H1 (cell line): ENCODE results near the gene RUVBL1. TPM values are rescaled to one million over a fixed set of nuclear protein-coding genes. Genes with fewer than 3 reads are reported as not detected.

ENCODE experiments used
- CTCF ChIA-PET: fragments of 300-600 bp; sonication (Branson Sonifier 250); formaldehyde crosslinking; loops from one replicate; lab custom pipeline; 2021; ENCODE audit not compliant: partially characterized antibody; lab: Charles Lee
- POLR2A ChIA-PET: fragments of 300-600 bp; sonication (Branson Sonifier 250); formaldehyde crosslinking; loops from one replicate; lab custom pipeline; 2021; ENCODE audit warnings: inconsistent platforms; ENCODE audit not compliant: partially characterized antibody; lab: Charles Lee
- DNase-seq, 2 experiments: peaks; one replicate each; pipeline versions ENCODE4 v3.0.0 to v3.0.0-alpha.2; 2010 to 2022; ENCODE audit warnings: low spot score in 2 of 2, low read depth in 1 of 2, mixed read lengths in 1 of 2
- FAIRE-seq: peaks from 2 replicates; lab custom pipeline; 2011; peaks lifted over from hg19 to GRCh38; lab: Jason Lieb, UNC
- H2AFZ ChIP-seq: 2 replicates; pipeline ENCODE4 v1.8.1; 2012; ENCODE audit warnings: low read length, inconsistent platforms
- H2AK5ac ChIP-seq: 2 replicates; pipeline ENCODE4 v1.6.1; 2013; ENCODE audit warnings: low read depth, low read length
- H2BK120ac ChIP-seq: replicated peaks from 2 replicates; pipeline ENCODE3; 2013; ENCODE audit warnings: low read depth, low read length, inconsistent platforms
- H2BK12ac ChIP-seq: 2 replicates; pipeline ENCODE4 v1.6.1; 2013; ENCODE audit warnings: low read depth, low read length
- H2BK15ac ChIP-seq: 2 replicates; pipeline ENCODE4 v1.6.1; 2013; ENCODE audit warnings: low read length
- H2BK20ac ChIP-seq: 2 replicates; pipeline ENCODE4 v1.6.1; 2013; ENCODE audit warnings: low read length
- H2BK5ac ChIP-seq: 2 replicates; pipeline ENCODE4 v1.6.1; 2013; ENCODE audit warnings: low read depth, low read length
- H3K14ac ChIP-seq: 2 replicates; pipeline ENCODE4 v1.6.1; 2013; ENCODE audit warnings: inconsistent platforms; ENCODE audit not compliant: insufficient read length
- H3K18ac ChIP-seq: 2 replicates; pipeline ENCODE4 v1.6.1; 2013; ENCODE audit warnings: low read length; ENCODE audit errors: extremely low read depth
- H3K23ac ChIP-seq: 2 replicates; pipeline ENCODE4 v1.6.1; 2013; ENCODE audit warnings: inconsistent platforms; ENCODE audit not compliant: insufficient read length
- H3K23me2 ChIP-seq: 2 replicates; pipeline ENCODE4 v1.6.1; 2013; ENCODE audit warnings: low read depth, low read length
- H3K27ac ChIP-seq: 2 replicates; pipeline ENCODE4 v1.6.1; 2011; ENCODE audit warnings: low read depth, low read length, inconsistent platforms
- H3K27me3 ChIP-seq, 4 experiments: replicated peaks in 1 of 4; 1 replicate in 1 of 4; 2 replicates in 3 of 4; pipeline versions ENCODE4 v1.6.1 to v1.8.1; 2011 to 2013; ENCODE audit warnings: low read length in 3 of 4, mild to moderate bottlenecking in 3 of 4, inconsistent platforms in 2 of 4, mixed read lengths in 2 of 4, moderate library complexity in 1 of 4; ENCODE audit not compliant: control insufficient read depth in 3 of 4, insufficient read depth in 3 of 4; ENCODE audit errors: extremely low read depth in 1 of 4
- H3K36me3 ChIP-seq, 4 experiments: 2 replicates each; pipeline versions ENCODE4 v1.6.1 to v1.8.1; 2011 to 2013; ENCODE audit warnings: mild to moderate bottlenecking in 4 of 4, low read length in 3 of 4, moderate library complexity in 2 of 4, control low read depth in 1 of 4, inconsistent platforms in 1 of 4; ENCODE audit not compliant: insufficient read depth in 4 of 4, control insufficient read depth in 2 of 4
- H3K4ac ChIP-seq: replicated peaks from 2 replicates; pipeline ENCODE3; 2013; ENCODE audit warnings: low read length, low read depth, mixed read lengths, inconsistent platforms; ENCODE audit not compliant: insufficient read length
- H3K4me1 ChIP-seq, 4 experiments: replicated peaks in 1 of 4; 1 replicate in 1 of 4; 2 replicates in 3 of 4; pipeline versions ENCODE4 v1.6.1 to v1.8.1; 2011 to 2013; ENCODE audit warnings: low read length in 3 of 4, inconsistent platforms in 2 of 4, mixed read lengths in 1 of 4; ENCODE audit not compliant: insufficient read depth in 4 of 4, control insufficient read depth in 3 of 4
- H3K4me2 ChIP-seq, 2 experiments: 2 replicates each; pipeline versions ENCODE4 v1.6.1 to v1.8.1; 2011 to 2013; ENCODE audit warnings: low read depth in 2 of 2, low read length in 2 of 2, control low read depth in 1 of 2, inconsistent platforms in 1 of 2, mild to moderate bottlenecking in 1 of 2; ENCODE audit not compliant: insufficient read depth in 1 of 2
- H3K4me3 ChIP-seq, 4 experiments: fragments of 200-600, 300-600 bp in 1 of 4; sonication (generic), shearing (Covaris generic), sonication (Bioruptor Twin) in 1 of 4; 2 replicates each; pipeline versions ENCODE4 v1.5.1 to v1.8.1; 2011 to 2016; ENCODE audit warnings: low read length in 4 of 4, low read depth in 3 of 4, control low read depth in 2 of 4, inconsistent platforms in 2 of 4, mild to moderate bottlenecking in 2 of 4, mixed read lengths in 1 of 4, moderate library complexity in 1 of 4; ENCODE audit not compliant: insufficient read depth in 2 of 4; ENCODE audit errors: extremely low read depth in 1 of 4
- H3K56ac ChIP-seq: replicated peaks from 2 replicates; pipeline ENCODE3; 2013; ENCODE audit warnings: low read depth, mild to moderate bottlenecking, mixed read lengths, low read length, inconsistent platforms; ENCODE audit not compliant: insufficient read length
- H3K79me1 ChIP-seq: 2 replicates; pipeline ENCODE4 v1.6.1; 2013; ENCODE audit warnings: low read depth, low read length, control low read depth
- H3K79me2 ChIP-seq, 2 experiments: 2 replicates each; pipeline versions ENCODE4 v1.6.1 to v1.8.1; 2012 to 2013; ENCODE audit warnings: low read length in 2 of 2, mild to moderate bottlenecking in 2 of 2, inconsistent platforms in 1 of 2; ENCODE audit not compliant: insufficient read depth in 2 of 2, control insufficient read depth in 1 of 2
- H3K9ac ChIP-seq, 4 experiments: replicated peaks in 1 of 4; 1 replicate in 1 of 4; 2 replicates in 3 of 4; pipeline versions ENCODE4 v1.6.1 to v1.8.1; 2011 to 2013; ENCODE audit warnings: low read depth in 3 of 4, low read length in 3 of 4, control low read depth in 2 of 4, mild to moderate bottlenecking in 2 of 4, moderate library complexity in 2 of 4, inconsistent platforms in 1 of 4; ENCODE audit errors: extremely low read depth in 1 of 4
- H3K9me3 ChIP-seq, 2 experiments: 2 replicates each; pipeline versions ENCODE4 v1.6.1 to v1.8.1; 2012 to 2013; ENCODE audit warnings: mild to moderate bottlenecking in 2 of 2, moderate library complexity in 2 of 2, control low read depth in 1 of 2, inconsistent platforms in 1 of 2, low read depth in 1 of 2, low read length in 1 of 2, mixed read lengths in 1 of 2; ENCODE audit not compliant: insufficient read depth in 2 of 2
- H4K20me1 ChIP-seq, 2 experiments: replicated peaks in 1 of 2; 2 replicates each; pipeline versions ENCODE3 to v1.8.1; 2011 to 2013; ENCODE audit warnings: inconsistent platforms in 2 of 2, low read length in 2 of 2, mild to moderate bottlenecking in 1 of 2; ENCODE audit not compliant: insufficient read depth in 2 of 2, control insufficient read depth in 1 of 2
- H4K5ac ChIP-seq: 2 replicates; pipeline ENCODE4 v1.6.1; 2013; ENCODE audit warnings: low read length, low read depth, mixed read lengths, inconsistent platforms; ENCODE audit not compliant: insufficient read length
- H4K8ac ChIP-seq: 2 replicates; pipeline ENCODE4 v1.8.0; 2013; ENCODE audit warnings: mild to moderate bottlenecking, moderate library complexity, low read length, inconsistent platforms; ENCODE audit not compliant: insufficient read depth; ENCODE audit errors: extremely low read depth
- H4K91ac ChIP-seq: replicated peaks from 2 replicates; pipeline ENCODE3; 2013; ENCODE audit warnings: low read length, mixed read lengths, inconsistent platforms; ENCODE audit not compliant: insufficient read length
- CTCF ChIP-seq, 3 experiments: IDR thresholded peaks; 1 replicate in 2 of 3; 2 replicates in 1 of 3; pipeline versions ENCODE4 v1.5.1 to v1.6.1; 2011; ENCODE audit warnings: low read length in 3 of 3, mild to moderate bottlenecking in 3 of 3, inconsistent platforms in 2 of 3, low read depth in 1 of 3, moderate library complexity in 1 of 3; ENCODE audit not compliant: insufficient read depth in 1 of 3; ENCODE audit errors: control extremely low read depth in 1 of 3
- RAD21 ChIP-seq, 2 experiments: IDR thresholded peaks in 1 of 2; conservative IDR thresholded peaks in 1 of 2; 2 replicates each; pipeline ENCODE4 v1.6.1; 2011; ENCODE audit warnings: low read depth in 2 of 2, low read length in 2 of 2, improper control_type of control experiment in 1 of 2, inconsistent platforms in 1 of 2, mild to moderate bottlenecking in 1 of 2, moderate library complexity in 1 of 2
- SAP30 ChIP-seq: fragments of 300-600 bp; sonication (generic); IDR thresholded peaks from 2 replicates; pipeline ENCODE4 v1.7.1; 2012; ENCODE audit warnings: low read length, moderate library complexity, mild to moderate bottlenecking, inconsistent platforms; ENCODE audit not compliant: insufficient read depth, insufficient replicate concordance
- USF2 ChIP-seq: IDR thresholded peaks from 2 replicates; pipeline ENCODE4 v1.6.1; 2011; ENCODE audit warnings: low read length, improper control_type of control experiment
- WGBS, 2 experiments: shearing (Covaris generic) in 1 of 2; methylation state at CpG; one replicate each; pipeline versions ENCODE4 v1.1.6 to v1.1.7; 2013 to 2015; ENCODE audit warnings: low lambda C conversion rate in 2 of 2, mixed read lengths in 2 of 2, inconsistent platforms in 1 of 2, low coverage in 1 of 2, missing lambda C conversion rate in 1 of 2; ENCODE audit not compliant: insufficient replicate concordance in 2 of 2, insufficient coverage in 1 of 2, insufficient read length in 1 of 2; ENCODE audit errors: extremely low coverage in 1 of 2, missing lambda C conversion rate in 1 of 2; 5-methylcytosine and 5-hydroxymethylcytosine counted together
- polyA plus RNA-seq, 7 experiments: library from polyadenylated mRNA; depleted of rRNA in 3 of 7; stranded (reverse) in 5 of 7; unstranded in 2 of 7; fragments of >200 nt in 5 of 7; fragments of 200-250 nt in 2 of 7; gene quantifications; 1 replicate in 5 of 7; 2 replicates in 1 of 7; 4 replicates in 1 of 7; pipeline versions ENCODE4 v1.2.1 to v1.2.3, GENCODE V29; 2011 to 2013; ENCODE audit warnings: missing spikeins in 2 of 7, mixed read lengths in 2 of 7
- total RNA-seq: library from RNA; stranded (reverse); fragmentation: NEBNext Ultra II Directional; extraction: Animal tissue kit (Norgen Biotek cat#: 25700); gene quantifications from 2 replicates; pipeline ENCODE4 v1.2.1, GENCODE V29; 2021

The RUVBL1 gene
- total and polyA plus RNA-seq, 2 of the 8 experiments (the other 6 are each of a cell fraction or from before 2014, with no cell fraction given), result 112 to 135 TPM

DNA sequence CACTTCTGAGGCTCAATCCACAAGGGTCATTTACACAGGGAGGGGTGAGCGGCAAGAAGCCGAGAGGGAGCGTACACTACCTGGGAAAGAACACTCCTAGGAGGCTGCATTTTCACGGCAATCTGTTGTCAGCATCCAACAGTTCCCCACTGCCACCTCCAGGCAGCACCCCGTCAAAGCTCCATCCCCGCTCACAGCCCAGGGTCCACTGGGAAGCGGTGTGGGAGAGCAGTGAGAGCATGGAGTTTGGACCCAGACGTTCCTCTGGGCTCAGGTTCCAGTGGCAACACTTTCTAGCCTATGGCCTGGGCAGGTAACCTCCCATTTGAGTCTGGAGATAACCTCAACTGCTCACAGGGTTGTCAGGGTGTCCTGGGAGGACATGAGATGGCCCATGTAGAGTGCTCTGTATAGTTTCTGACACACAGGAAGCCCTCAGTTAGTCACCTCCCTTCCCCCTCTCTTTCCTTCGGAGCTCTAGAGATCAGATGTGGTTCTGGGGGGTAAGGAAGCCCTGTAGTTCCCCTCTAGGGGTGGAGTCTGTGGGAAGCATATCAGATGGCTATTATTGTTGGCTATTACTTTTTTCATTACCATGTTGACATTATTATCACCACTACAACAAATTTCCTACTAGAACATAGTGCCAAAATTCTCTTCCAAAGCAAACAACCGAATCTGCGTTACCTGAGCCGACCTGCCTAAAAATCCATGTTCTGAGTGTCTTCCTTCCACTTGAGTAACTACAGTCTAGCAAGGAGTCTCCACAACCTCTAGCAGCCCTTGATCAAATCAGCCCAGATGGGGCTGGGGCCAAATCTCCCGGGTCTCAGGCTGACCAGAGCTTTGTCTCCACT is 29.1 kb downstream of the RUVBL1 start:
- H3K4me2 ChIP-seq, result no peak overlapping the region
- no peak overlapping the region for H2BK20ac ChIP-seq
- H4K91ac ChIP-seq, result no peak overlapping the region
- H2BK12ac ChIP-seq, result no peak overlapping the region
- no peak overlapping the region for H4K5ac ChIP-seq
- no peak overlapping the region for H2AFZ ChIP-seq
- H3K27me3 ChIP-seq, result no peaks in the 10 kb centered on the region
- H3K79me1 ChIP-seq, result peaks cover 7% of the 10 kb centered on the region
- H2BK15ac ChIP-seq, result no peak overlapping the region
- no peak overlapping the region for H3K23ac ChIP-seq
- no peak overlapping the region for H3K4ac ChIP-seq
- no peak overlapping the region for H3K14ac ChIP-seq
- H4K20me1 ChIP-seq, result peaks cover 2 to 5% of the 10 kb centered on the region in 2 experiments
- no peak overlapping the region for H2BK120ac ChIP-seq
- H3K56ac ChIP-seq, result no peak overlapping the region
- H3K36me3 ChIP-seq, result peaks cover 8 to 54% (median 32%) of the 10 kb centered on the region in 4 experiments; a peak in 7 of 8 replicates
- no peaks in the 10 kb centered on the region for H3K9me3 ChIP-seq
- H3K27ac ChIP-seq, result 0 out of 2 replicates have a peak overlapping the region, but pooled peaks have one; percentile 15
- no peak overlapping the region for H3K4me3 ChIP-seq
- no peak overlapping the region for H2AK5ac ChIP-seq
- no peak for FAIRE-seq
- H2BK5ac ChIP-seq, result 0 out of 2 replicates have a peak overlapping the region, but pooled peaks have one; percentile 10
- H4K8ac ChIP-seq, result no peak overlapping the region
- no peak overlapping the region for H3K18ac ChIP-seq
- ChIA-PET CTCF (interaction anchor here (0.8 to 3.3 kb wide), 32 partner anchors 7 to 514 kb away, joined by 3 to 27 read pairs (median 4); partner anchors contain the start of gene RUVBL1), POLR2A (interaction anchor here (1.1 to 1.6 kb wide), 6 partner anchors 16 to 31 kb away, joined by 3 to 6 read pairs (median 4); partner anchors contain the start of gene RUVBL1)
- TF ChIP-seq USF2, result no peak
- TF ChIP-seq SAP30, result no peak
- 0 out of 4 replicates have a peak, but pooled peaks have one; percentile 4 to 11 for TF ChIP-seq RAD21 (IDR thresholded peaks at IDR 0.05 in 1 of 2, conservative IDR thresholded peaks at IDR 0.05 in 1 of 2; ENCODE audit: low read depth in 2 of 2, low read length in 2 of 2)
- peak; percentile 2 to 16 (median 13); a peak in 3 of 4 replicates for TF ChIP-seq CTCF (IDR thresholded peaks at IDR 0.05; ENCODE audit: control extremely low read depth in 1 of 3, insufficient read depth in 1 of 3, low read depth in 1 of 3, low read length in 3 of 3)
- H3K23me2 ChIP-seq, result no peaks in the 10 kb centered on the region
- H3K9ac ChIP-seq, result no peak overlapping the region
- peaks cover 9 to 30% (median 19%) of the 10 kb centered on the region in 4 experiments for H3K4me1 ChIP-seq
- H3K79me2 ChIP-seq, result peaks cover 0 to 42% of the 10 kb centered on the region in 2 experiments; a peak in 2 of 4 replicates
- DNase-seq, result no peak
- 85% methylated on average over 13 of the region's 13 CpGs; no CpG with 5 or more reads in 1 of the 2 experiments for WGBS, 2 experiments
